Esophagus (tissue), 2 donors: ENCODE measurements around the gene SLF1. TPM values are rescaled to one million over a fixed set of nuclear protein-coding genes. Genes with fewer than 3 reads are reported as not detected.

Experiments
- H3K27ac ChIP-seq, 2 donors: one replicate each; pipeline ENCODE4 v1.5.1; 2013; ENCODE audit warnings: low read depth in 2 of 2, mild to moderate bottlenecking in 2 of 2, inconsistent platforms in 1 of 2, low read length in 1 of 2, moderate library complexity in 1 of 2
- H3K27me3 ChIP-seq, 2 donors: one replicate each; pipeline ENCODE4 v1.6.1; 2013; ENCODE audit warnings: low read length in 2 of 2, control low read depth in 1 of 2, mild to moderate bottlenecking in 1 of 2; ENCODE audit not compliant: insufficient read depth in 2 of 2, control insufficient read depth in 1 of 2
- H3K36me3 ChIP-seq, 2 donors: one replicate each; pipeline ENCODE4 v1.6.1; 2013; ENCODE audit warnings: low read length in 1 of 2; ENCODE audit not compliant: control insufficient read depth in 2 of 2, insufficient read depth in 2 of 2
- H3K4me1 ChIP-seq, 2 donors: one replicate each; pipeline ENCODE4 v1.6.1; 2013; ENCODE audit warnings: low read length in 1 of 2; ENCODE audit not compliant: control insufficient read depth in 2 of 2, insufficient read depth in 2 of 2
- H3K4me3 ChIP-seq, 2 donors: one replicate each; pipeline ENCODE4 v1.5.1; 2013; ENCODE audit warnings: low read length in 2 of 2, mild to moderate bottlenecking in 2 of 2, low read depth in 1 of 2, moderate library complexity in 1 of 2
- H3K9me3 ChIP-seq, 2 donors: one replicate each; pipeline ENCODE4 v1.6.1; 2013; ENCODE audit warnings: mild to moderate bottlenecking in 2 of 2, low read depth in 1 of 2, low read length in 1 of 2, moderate library complexity in 1 of 2; ENCODE audit not compliant: control insufficient read depth in 2 of 2, insufficient read depth in 1 of 2
- WGBS, 2 donors: extraction: QIAGEN DNeasy Blood & Tissue Kit; methylation state at CpG; one replicate each; pipeline ENCODE4 v1.1.7; 2013; 5-methylcytosine and 5-hydroxymethylcytosine counted together
- polyA plus RNA-seq, 2 donors: library from polyadenylated mRNA; stranded (reverse); fragments of 200-250 nt; gene quantifications; one replicate each; pipeline ENCODE4 v1.2.3, GENCODE V29; 2013
- donor health status: healthy with polysubstance abuse.
- donor health status: Bipolar disorder and iron deficiency.

The SLF1 gene
- polyA plus RNA-seq, 2 donors: 1.8 to 2.2 TPM

DNA sequence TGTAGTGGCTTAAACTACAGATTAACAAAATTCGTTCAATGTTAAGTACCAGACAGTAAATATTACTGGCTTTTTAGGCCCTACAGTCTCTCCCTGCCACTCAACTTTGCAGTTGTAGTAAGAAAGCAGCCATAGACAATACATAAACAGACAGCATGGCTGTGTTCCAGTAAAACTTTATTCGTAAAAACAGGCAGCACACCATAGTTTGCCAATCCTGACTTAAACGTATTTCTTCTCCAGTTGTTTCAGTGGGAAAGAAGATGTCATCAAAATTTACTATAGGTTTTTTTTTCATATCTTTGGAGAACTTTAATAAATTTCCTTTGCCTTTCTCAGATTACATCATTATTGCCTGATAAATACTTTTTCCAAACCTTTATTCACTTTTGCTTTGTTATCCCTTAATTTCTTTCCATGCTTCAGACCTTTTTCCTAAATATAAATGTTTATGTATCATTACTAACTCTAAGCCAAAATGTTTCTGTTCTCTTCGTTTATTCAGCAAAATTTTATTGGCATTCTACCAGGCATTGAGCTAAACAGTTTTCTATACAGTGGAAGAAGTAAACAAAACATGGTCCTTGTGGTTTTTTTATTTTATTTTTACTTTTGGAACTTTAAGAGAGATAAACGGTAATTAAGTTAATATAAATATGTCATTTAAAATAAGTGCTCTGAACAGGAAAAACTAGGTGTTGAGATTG, 64.5 kb downstream of the SLF1 start:
- no peaks in the 10 kb centered on the region for H3K4me1 ChIP-seq
- H3K27ac ChIP-seq: no peak overlapping the region
- no peaks in the 10 kb centered on the region for H3K36me3 ChIP-seq
- H3K9me3 ChIP-seq: no peaks in the 10 kb centered on the region
- no peaks in the 10 kb centered on the region for H3K27me3 ChIP-seq
- 76 to 79% methylated on average over 5 of the region's 5 CpGs for WGBS, 2 donors
- H3K4me3 ChIP-seq: no peak overlapping the region

- Histone ChIP-seq H3K4me1 (no peaks in the 10 kb centered on the region), H3K27me3 (no peaks in the 10 kb centered on the region), H3K9me3 (no peaks in the 10 kb centered on the region), H3K27ac (no peak overlapping the region), H3K4me3 (no peak overlapping the region), H3K36me3 (no peaks in the 10 kb centered on the region)
These were observed 71.4 kb downstream of the SLF1 start for GRCh38 chr5:94689908-94690307.

DNA sequence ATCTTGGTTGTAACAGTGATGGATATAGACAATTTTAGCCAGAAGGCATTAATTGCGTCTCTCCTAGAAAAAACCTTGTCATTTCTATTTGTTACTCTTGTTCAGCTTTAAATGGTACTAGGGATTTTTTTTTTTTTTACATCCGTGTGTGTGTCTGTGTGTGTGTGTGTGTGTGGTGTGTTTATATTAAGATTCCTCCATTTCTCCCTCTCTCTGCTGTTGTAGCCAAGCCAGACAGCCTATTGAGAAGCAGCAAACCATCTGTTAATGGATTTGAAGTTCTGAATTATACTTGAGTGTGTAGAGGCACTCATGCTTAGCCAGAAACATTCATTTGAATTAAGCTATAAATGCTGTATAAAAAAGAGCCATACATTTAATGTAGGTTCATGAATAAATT, 72.3 kb downstream of the SLF1 start:
- Histone ChIP-seq H3K4me3 (no peak overlapping the region), H3K36me3 (no peaks in the 10 kb centered on the region), H3K9me3 (no peaks in the 10 kb centered on the region), H3K27me3 (no peaks in the 10 kb centered on the region), H3K4me1 (no peaks in the 10 kb centered on the region), H3K27ac (no peak overlapping the region)
- 64 to 75% methylated on average over 2 of the region's 2 CpGs for WGBS, 2 donors

DNA sequence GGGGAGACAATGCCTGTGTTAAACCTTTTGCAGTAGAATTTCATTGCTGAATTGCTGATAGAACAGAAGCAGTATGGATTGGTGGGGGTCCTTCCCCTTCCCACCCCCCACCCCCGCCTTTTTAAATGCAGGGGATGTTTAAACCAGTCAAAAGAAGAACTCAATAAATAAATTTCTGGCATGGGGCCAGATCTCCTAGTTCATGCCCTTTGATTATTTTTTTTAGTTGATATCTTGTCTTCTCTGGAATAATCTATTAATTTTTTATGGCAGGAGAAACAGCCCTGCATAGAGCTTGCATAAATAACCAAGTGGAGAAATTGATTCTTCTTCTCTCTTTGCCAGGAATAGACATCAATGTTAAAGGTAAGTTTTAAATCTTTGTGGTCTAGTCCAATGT, 72.8 kb downstream of the SLF1 start:
- Histone ChIP-seq H3K4me1 (no peaks in the 10 kb centered on the region), H3K27ac (no peak overlapping the region), H3K9me3 (no peaks in the 10 kb centered on the region), H3K36me3 (no peaks in the 10 kb centered on the region), H3K4me3 (no peak overlapping the region), H3K27me3 (no peaks in the 10 kb centered on the region)
- WGBS, 2 donors: 88 to 94% methylated on average over 1 of the region's 1 CpG

DNA sequence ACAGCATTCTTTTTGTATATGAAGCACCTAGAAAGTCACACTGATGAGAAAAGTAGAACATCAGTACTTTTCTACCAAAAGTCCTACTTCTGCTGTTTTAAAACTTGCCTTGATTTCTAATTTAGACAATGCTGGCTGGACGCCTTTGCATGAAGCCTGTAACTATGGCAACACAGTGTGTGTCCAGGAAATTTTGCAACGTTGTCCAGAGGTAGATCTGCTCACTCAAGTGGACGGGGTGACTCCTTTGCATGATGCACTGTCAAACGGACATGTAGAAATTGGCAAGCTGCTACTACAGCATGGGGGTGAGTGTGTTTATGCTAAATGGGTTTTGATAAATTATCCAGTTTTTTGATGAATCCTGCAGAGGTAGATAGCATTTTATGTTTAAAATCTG, 73.5 kb downstream of the SLF1 start:
- H3K9me3 ChIP-seq: no peaks in the 10 kb centered on the region
- H3K4me1 ChIP-seq: no peaks in the 10 kb centered on the region
- 52 to 58% methylated on average over 4 of the region's 4 CpGs for WGBS, 2 donors
- no peak overlapping the region for H3K27ac ChIP-seq
- H3K36me3 ChIP-seq: no peaks in the 10 kb centered on the region
- H3K27me3 ChIP-seq: no peaks in the 10 kb centered on the region
- no peak overlapping the region for H3K4me3 ChIP-seq

DNA sequence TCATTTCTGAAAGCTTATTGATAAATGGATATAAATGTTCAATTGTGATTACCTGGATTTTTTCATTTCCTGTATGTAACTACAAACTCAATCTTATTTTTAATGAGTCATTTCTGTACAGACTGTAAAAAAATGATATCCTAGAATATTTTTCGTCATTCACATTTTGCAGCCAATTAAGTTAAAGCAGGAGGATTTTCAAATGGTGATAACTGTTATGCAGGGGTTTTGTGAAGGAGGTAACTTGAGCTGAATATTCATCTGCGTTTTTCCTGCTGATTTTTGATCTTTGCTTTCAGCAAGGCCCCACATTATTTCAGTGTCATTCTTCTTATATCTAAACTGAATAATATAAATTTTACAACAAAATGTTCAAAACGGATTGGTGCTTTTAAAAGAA, 74.1 kb downstream of the SLF1 start:
- WGBS, 2 donors: 81 to 82% methylated on average over 3 of the region's 3 CpGs
- H3K9me3 ChIP-seq: no peaks in the 10 kb centered on the region
- no peaks in the 10 kb centered on the region for H3K36me3 ChIP-seq
- H3K27ac ChIP-seq: no peak overlapping the region
- H3K27me3 ChIP-seq: no peaks in the 10 kb centered on the region
- no peaks in the 10 kb centered on the region for H3K4me1 ChIP-seq
- H3K4me3 ChIP-seq: no peak overlapping the region

DNA sequence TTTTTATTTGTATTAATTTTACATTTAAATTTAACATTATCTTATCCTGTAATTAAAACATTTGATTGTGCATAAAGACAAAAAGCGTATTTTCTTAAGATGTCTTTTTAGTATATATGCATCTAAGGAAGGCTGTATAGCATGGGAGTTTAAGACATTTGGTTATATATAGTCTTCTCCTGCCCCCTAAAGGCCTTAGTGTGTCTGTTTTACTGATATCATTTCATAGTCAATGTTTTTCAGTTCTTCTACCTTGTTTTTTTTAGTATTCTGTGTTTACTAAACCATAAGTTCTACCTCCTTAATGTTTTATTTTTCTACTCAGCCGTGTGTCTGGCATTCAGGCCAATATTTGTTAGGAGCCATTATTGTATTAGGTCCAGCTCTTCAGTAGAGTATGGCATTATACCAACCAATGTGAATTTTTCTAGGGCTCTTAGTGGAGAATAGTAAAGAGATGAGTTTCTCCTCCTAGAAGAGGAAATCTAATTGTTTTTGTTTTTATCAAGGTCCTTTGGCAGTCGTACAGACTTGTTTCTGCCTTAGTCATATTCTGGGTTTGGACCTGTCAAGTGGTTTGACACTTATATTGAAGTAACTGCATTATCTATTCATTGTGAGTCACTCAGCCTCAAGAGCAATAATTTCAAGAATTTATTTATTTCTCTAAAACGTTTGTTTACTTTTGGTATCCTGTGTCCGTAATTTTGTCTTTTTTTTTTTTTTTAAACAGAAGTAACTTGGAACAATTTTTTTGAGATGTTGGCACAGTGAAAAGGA, 74.8 kb downstream of the SLF1 start:
- 31 to 47% methylated on average over 5 of the region's 5 CpGs for WGBS, 2 donors
- H3K4me1 ChIP-seq: no peaks in the 10 kb centered on the region

DNA sequence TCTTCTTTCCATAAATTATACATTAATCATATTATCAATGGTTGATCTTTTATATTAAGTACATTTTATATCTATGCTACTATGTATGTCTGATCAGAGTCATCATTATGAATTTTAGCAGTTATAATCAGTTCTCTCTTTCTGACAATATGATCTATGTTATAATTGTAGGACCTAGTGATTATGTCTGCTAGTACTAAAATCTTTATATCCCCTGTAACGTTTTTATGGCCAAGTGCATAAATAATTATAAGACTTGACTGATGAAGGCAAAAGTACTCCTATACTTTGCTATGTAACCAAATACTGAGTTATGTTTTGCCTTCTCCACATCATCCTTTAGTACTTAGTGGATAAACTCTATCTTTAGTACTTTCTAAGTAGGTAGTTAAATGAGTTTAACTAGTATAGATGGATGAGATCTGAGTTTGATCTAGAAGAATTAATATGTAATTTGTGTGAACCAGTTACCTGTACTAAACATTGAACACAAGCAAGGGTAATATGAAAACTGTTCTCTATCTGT, 75.4 kb downstream of the SLF1 start:
- no peaks in the 10 kb centered on the region for H3K27me3 ChIP-seq
- no peaks in the 10 kb centered on the region for H3K36me3 ChIP-seq
- no peak overlapping the region for H3K27ac ChIP-seq
- 55 to 56% methylated on average over 1 of the region's 1 CpG for whole genome bisulfite sequencing, 2 donors
- H3K4me1 ChIP-seq: no peaks in the 10 kb centered on the region
- H3K9me3 ChIP-seq: no peaks in the 10 kb centered on the region
- no peak overlapping the region for H3K4me3 ChIP-seq

More for the DNA sequence above, 74.8 kb downstream of the SLF1 start:
- Histone ChIP-seq H3K27ac (no peak overlapping the region), H3K27me3 (no peaks in the 10 kb centered on the region), H3K9me3 (no peaks in the 10 kb centered on the region), H3K36me3 (no peaks in the 10 kb centered on the region), H3K4me3 (no peak overlapping the region)

GRCh38 chr5:94694671-94695070, 76.2 kb downstream of the SLF1 start:
- Histone ChIP-seq H3K4me3 (no peak overlapping the region), H3K27ac (no peak overlapping the region), H3K36me3 (no peaks in the 10 kb centered on the region), H3K27me3 (no peaks in the 10 kb centered on the region), H3K9me3 (no peaks in the 10 kb centered on the region), H3K4me1 (no peaks in the 10 kb centered on the region)
- WGBS, 2 donors: 96 to 97% methylated on average over 2 of the region's 2 CpGs

DNA sequence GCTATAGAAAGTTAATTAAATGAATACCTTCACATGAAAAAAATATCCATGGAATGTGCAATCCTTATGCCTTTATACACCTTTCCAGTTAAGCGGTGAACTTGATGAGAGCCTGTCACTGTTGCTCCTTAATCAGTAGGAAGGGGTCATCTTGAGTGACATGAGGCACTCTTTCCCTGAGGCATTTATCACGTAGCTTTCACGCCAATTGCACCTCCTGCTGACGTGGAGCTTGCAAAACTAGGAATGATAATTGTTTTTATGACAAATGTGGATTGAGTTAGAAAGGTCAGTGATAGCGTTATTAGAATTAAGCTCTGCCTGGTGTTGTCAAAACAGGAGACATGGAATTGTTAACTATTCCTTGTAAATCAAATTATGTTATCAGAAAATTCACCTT, 79.7 kb downstream of the SLF1 start:
- H3K27me3 ChIP-seq: no peaks in the 10 kb centered on the region
- no peak overlapping the region for H3K27ac ChIP-seq
- no peaks in the 10 kb centered on the region for H3K36me3 ChIP-seq
- no peaks in the 10 kb centered on the region for H3K4me1 ChIP-seq
- H3K9me3 ChIP-seq: no peaks in the 10 kb centered on the region
- H3K4me3 ChIP-seq: no peak overlapping the region
- WGBS, 2 donors: 85 to 88% methylated on average over 5 of the region's 5 CpGs
